PC-3 (cell line): ENCODE data around the gene ABCB7. TPM values are rescaled to one million over a fixed set of nuclear protein-coding genes. Genes with fewer than 3 reads are reported as not detected.
"Not testable (repeated sequence)": the region's sequence is repeated elsewhere in the genome, so short reads cannot be mapped to it uniquely, and the experiment has no call there.

Source experiments
- ATAC-seq: fragments of 200-7000 bp; cut with Tn5 transposase; 2 replicates; pipeline ENCODE4 v1.9.1; 2020; ENCODE audit warnings: mild to moderate bottlenecking, moderate library complexity
- BruUV-seq: library from RNA; stranded (reverse); fragments of 400-500 nt; replicated peaks from 2 replicates; lab custom pipeline; 2021; lab: Mats Ljungman, UMichigan
- CTCF ChIA-PET: fragments of 300-600 bp; sonication (Branson Sonifier 250); formaldehyde crosslinking; loops from one replicate; lab custom pipeline; 2022; ENCODE audit warnings: antibody characterized with exemption; lab: Charles Lee
- POLR2A ChIA-PET: fragments of 300-600 bp; sonication (Branson Sonifier 250); formaldehyde crosslinking; loops from one replicate; lab custom pipeline; 2022; ENCODE audit warnings: antibody characterized with exemption; ENCODE audit not compliant: unreplicated experiment; lab: Charles Lee
- DNase-seq: peaks from one replicate; pipeline ENCODE4 v3.0.0-alpha.2; 2015
- H2AFZ ChIP-seq: fragments of 300-600 bp; sonication (generic); 2 replicates; pipeline ENCODE4 v1.6.0; 2016; ENCODE audit warnings: antibody characterized with exemption, low read length
- H3F3A ChIP-seq: fragments of 300-600 bp; sonication (generic); one replicate; pipeline ENCODE4 v1.6.0; 2017; ENCODE audit warnings: antibody characterized with exemption, low read length, control low read depth, mild to moderate bottlenecking; ENCODE audit not compliant: unreplicated experiment
- H3K27ac ChIP-seq: fragments of 300-600 bp; sonication (generic); 2 replicates; pipeline ENCODE4 v1.5.1; 2016; ENCODE audit warnings: mild to moderate bottlenecking, low read length
- H3K27me3 ChIP-seq: fragments of 300-600 bp; sonication (generic); 2 replicates; pipeline ENCODE4 v1.6.1; 2016; ENCODE audit warnings: low read length, mixed read lengths
- H3K36me3 ChIP-seq: fragments of 300-600 bp; sonication (generic); 2 replicates; pipeline ENCODE4 v1.6.1; 2016; ENCODE audit warnings: low read depth, mixed run types, low read length, mixed read lengths
- H3K4me1 ChIP-seq: fragments of 300-600 bp; sonication (generic); 2 replicates; pipeline ENCODE4 v1.5.1; 2016; ENCODE audit warnings: low read length; ENCODE audit not compliant: insufficient read depth
- H3K4me2 ChIP-seq: fragments of 300-600 bp; sonication (generic); 2 replicates; pipeline ENCODE4 v1.6.0; 2016; ENCODE audit warnings: low read length
- H3K4me3 ChIP-seq: fragments of 300-600 bp; sonication (generic); 2 replicates; pipeline ENCODE4 v1.5.1; 2016; ENCODE audit warnings: mild to moderate bottlenecking, low read length, mixed read lengths
- H3K79me2 ChIP-seq: fragments of 300-600 bp; sonication (generic); 2 replicates; pipeline ENCODE4 v1.6.1; 2017; ENCODE audit warnings: low read length, mixed read lengths
- H3K9ac ChIP-seq: fragments of 300-600 bp; sonication (generic); 2 replicates; pipeline ENCODE4 v1.6.0; 2016; ENCODE audit warnings: mild to moderate bottlenecking, low read length
- H3K9me2 ChIP-seq: fragments of 300-600 bp; sonication (generic); replicated peaks from 2 replicates; pipeline ENCODE4 v1.6.1; 2016; ENCODE audit warnings: mixed run types, low read length, mixed read lengths
- H3K9me3 ChIP-seq: fragments of 300-600 bp; sonication (generic); 2 replicates; pipeline ENCODE4 v1.6.1; 2016; ENCODE audit warnings: low read length, mixed read lengths
- H4K20me1 ChIP-seq: fragments of 300-600 bp; sonication (generic); 2 replicates; pipeline ENCODE4 v1.6.1; 2016; ENCODE audit warnings: low read length, mixed read lengths
- CTCF ChIP-seq: fragments of 300-600 bp; sonication (generic); conservative IDR thresholded peaks from 2 replicates; pipeline ENCODE4 v1.5.1; 2017; ENCODE audit warnings: antibody characterized with exemption, low read depth, mild to moderate bottlenecking, low read length
- EZH2 ChIP-seq: fragments of 300-600 bp; sonication (generic); IDR thresholded peaks from one replicate; pipeline ENCODE4 v1.6.1; 2017; ENCODE audit warnings: antibody characterized with exemption, mild to moderate bottlenecking, low read length; ENCODE audit not compliant: unreplicated experiment
- EZH2phosphoT487 ChIP-seq: fragments of 300-600 bp; sonication (generic); IDR thresholded peaks from 2 replicates; pipeline ENCODE4 v1.6.1; 2018; ENCODE audit warnings: mild to moderate bottlenecking, antibody characterized with exemption, low read length, borderline replicate concordance
- intact Hi-C: fragments of 100-400 bp; cut with micrococcal nuclease; formaldehyde crosslinking; loops from 2 replicates; pipeline ENCODE4 v1.9.0; 2023
- total RNA-seq: library from RNA; depleted of rRNA; stranded (reverse); fragments of >200 nt; gene quantifications from 2 replicates; pipeline ENCODE4 v1.2.3, GENCODE V29; 2014

Gene ABCB7
- total RNA-seq, 1 experiment from 2014 or later = 34.6 TPM

DNA sequence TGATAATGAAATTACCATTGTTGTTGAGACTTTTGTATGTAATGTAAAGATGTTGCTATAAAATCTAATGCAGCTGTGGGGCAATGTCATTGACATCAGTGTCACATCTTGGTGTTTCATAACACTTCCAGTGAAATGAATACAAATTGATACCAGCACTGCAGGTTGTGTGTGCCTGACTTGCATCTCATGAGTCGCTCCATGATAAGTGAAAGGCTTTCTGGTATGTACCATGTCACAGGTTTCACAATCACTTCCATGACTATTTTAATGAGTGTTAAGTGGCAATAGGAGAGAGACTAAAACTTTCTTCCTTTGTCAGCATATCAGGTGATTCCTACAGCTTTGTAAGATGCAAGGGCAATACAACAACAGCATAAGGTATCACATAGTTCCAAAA, 94.4 kb downstream of the ABCB7 start:
- no peak overlapping the region for H3K4me3 ChIP-seq
- ChIA-PET POLR2A (no interaction called here), CTCF (no interaction called here)
- H3K79me2 ChIP-seq = no peaks in the 10 kb centered on the region
- no TSS peak for BruUV-seq
- intact Hi-C loops = no loop called here
- ATAC-seq (no peak), DNase-seq (no peak)
- H3K9ac ChIP-seq = no peak overlapping the region
- no peaks in the 10 kb centered on the region for H4K20me1 ChIP-seq
- no peaks in the 10 kb centered on the region for H3K4me1 ChIP-seq
- no peaks in the 10 kb centered on the region for H3K9me3 ChIP-seq
- H2AFZ ChIP-seq = no peak overlapping the region
- H3K27ac ChIP-seq = no peak overlapping the region
- H3K4me2 ChIP-seq = no peak overlapping the region
- no peaks in the 10 kb centered on the region for H3K36me3 ChIP-seq
- no peaks in the 10 kb centered on the region for H3K9me2 ChIP-seq
- no peak for TF ChIP-seq EZH2
- no peak for TF ChIP-seq EZH2phosphoT487
- TF ChIP-seq CTCF = no peak
- no peaks in the 10 kb centered on the region for H3K27me3 ChIP-seq
- H3F3A ChIP-seq = no peaks in the 10 kb centered on the region

DNA sequence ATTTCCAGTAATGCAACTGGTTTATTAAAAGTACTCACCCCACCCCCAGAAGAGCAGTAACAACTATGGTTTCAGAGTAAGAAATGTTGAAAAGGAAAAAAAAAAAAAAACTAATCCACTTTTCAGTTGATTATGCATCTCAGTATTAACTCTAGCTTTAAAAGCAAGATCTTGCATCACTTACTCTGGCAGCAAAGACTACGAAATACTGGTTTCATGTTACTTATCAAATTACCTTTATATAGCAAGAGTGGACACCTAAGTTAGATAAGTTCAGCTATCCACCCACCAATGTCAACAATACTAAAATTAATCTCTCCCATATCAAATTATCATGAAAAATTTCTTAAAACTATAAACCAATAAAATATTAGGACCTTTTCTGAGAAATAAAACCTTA, 105.0 kb downstream of the ABCB7 start:
- Histone ChIP-seq H4K20me1 (no peaks in the 10 kb centered on the region), H3K9me3 (no peaks in the 10 kb centered on the region), H3K4me2 (no peak overlapping the region), H3K4me3 (no peak overlapping the region), H2AFZ (no peak overlapping the region), H3K36me3 (no peaks in the 10 kb centered on the region), H3K9ac (no peak overlapping the region), H3K9me2 (no peaks in the 10 kb centered on the region), H3K27ac (no peak overlapping the region), H3K79me2 (no peaks in the 10 kb centered on the region), H3K4me1 (no peaks in the 10 kb centered on the region), H3K27me3 (no peaks in the 10 kb centered on the region), H3F3A (no peaks in the 10 kb centered on the region)
- no TSS peak for BruUV-seq
- intact Hi-C loops = no loop called here
- TF ChIP-seq EZH2phosphoT487 (no peak), CTCF (no peak), EZH2 (no peak)
- ChIA-PET CTCF (no interaction called here), POLR2A (no interaction called here)
- ATAC-seq = no peak
- DNase-seq = no peak

DNA sequence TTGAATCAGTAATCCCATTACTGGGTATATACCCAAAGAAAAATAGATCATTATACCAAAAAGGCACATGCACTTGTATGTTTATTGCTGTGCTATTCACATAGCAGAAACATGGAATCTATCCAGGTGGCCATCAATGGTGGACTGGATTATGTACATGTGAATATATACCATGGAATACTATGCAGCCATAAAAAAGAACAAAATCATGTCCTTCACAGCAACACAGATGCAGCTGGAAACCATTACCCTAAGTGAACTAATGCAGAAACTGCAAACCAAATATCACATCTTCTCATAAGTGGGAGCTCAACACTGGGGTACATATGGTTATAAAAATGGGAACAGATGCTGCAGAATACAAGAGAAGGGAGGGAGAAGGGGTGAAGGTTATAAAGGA, 110.7 kb downstream of the ABCB7 start:
- BruUV-seq = no TSS peak
- H3K9me2 ChIP-seq = no peaks in the 10 kb centered on the region
- H3K36me3 ChIP-seq = no peaks in the 10 kb centered on the region
- no peak overlapping the region for H2AFZ ChIP-seq
- POLR2A ChIA-PET = no interaction called here
- no peaks in the 10 kb centered on the region for H3K9me3 ChIP-seq
- no peak for ATAC-seq
- H3K79me2 ChIP-seq = no peaks in the 10 kb centered on the region
- no peak for DNase-seq
- no peaks in the 10 kb centered on the region for H4K20me1 ChIP-seq
- no peak overlapping the region for H3K9ac ChIP-seq
- H3K4me2 ChIP-seq = no peak overlapping the region
- CTCF ChIA-PET = no interaction called here
- H3K4me1 ChIP-seq = no peaks in the 10 kb centered on the region
- intact Hi-C loops = no loop called here
- H3K27ac ChIP-seq = no peak overlapping the region
- H3F3A ChIP-seq = no peaks in the 10 kb centered on the region
- H3K4me3 ChIP-seq = no peak overlapping the region
- H3K27me3 ChIP-seq = no peaks in the 10 kb centered on the region
- TF ChIP-seq EZH2phosphoT487 (no peak), EZH2 (no peak), CTCF (no peak)

- H3K27ac ChIP-seq, DNase-seq, BruUV-seq, intact Hi-C loops, H3F3A ChIP-seq, ATAC-seq, H3K9me3 ChIP-seq, H4K20me1 ChIP-seq, H3K4me1 ChIP-seq, CTCF ChIA-PET, H3K4me2 ChIP-seq, H3K9ac ChIP-seq, H3K36me3 ChIP-seq, H3K4me3 ChIP-seq, H2AFZ ChIP-seq, POLR2A ChIA-PET, H3K27me3 ChIP-seq, H3K9me2 ChIP-seq, H3K79me2 ChIP-seq: not testable (repeated sequence)
Measured at GRCh38 chrX:75044142-75044541, 111.9 kb downstream of the ABCB7 start.
